ENCODE results near the gene KDM1B.

KDM1B gene

GRCh38 chr6:18186033-18186432 is 30.8 kb downstream of the KDM1B start:
- Histone ChIP-seq H3K36me3 (ENCODE audit: control insufficient read depth in 2 of 2, insufficient read depth in 2 of 2, low read length in 2 of 2) (peaks cover 2 to 10% of the 10 kb centered on the region in 2 donors), H3K9me3 (ENCODE audit: control insufficient read depth in 2 of 2, low read length in 2 of 2) (no peaks in the 10 kb centered on the region), H3K27me3 (ENCODE audit: control insufficient read depth in 2 of 2, insufficient read depth in 2 of 2, low read length in 2 of 2) (no peaks in the 10 kb centered on the region), H3K27ac (ENCODE audit: low read depth in 2 of 2, low read length in 2 of 2) (peak overlapping the region in 1 of 2 donors; percentile 38), H3K4me3 (ENCODE audit: low read length in 2 of 2) (no peak overlapping the region), H3K9ac (ENCODE audit: low read depth in 1 of 2, low read length in 2 of 2) (no peak overlapping the region), H3K4me1 (ENCODE audit: control insufficient read depth in 2 of 2, insufficient read depth in 2 of 2, low read length in 2 of 2) (peaks cover 0 to 6% of the 10 kb centered on the region in 2 donors)

DNA sequence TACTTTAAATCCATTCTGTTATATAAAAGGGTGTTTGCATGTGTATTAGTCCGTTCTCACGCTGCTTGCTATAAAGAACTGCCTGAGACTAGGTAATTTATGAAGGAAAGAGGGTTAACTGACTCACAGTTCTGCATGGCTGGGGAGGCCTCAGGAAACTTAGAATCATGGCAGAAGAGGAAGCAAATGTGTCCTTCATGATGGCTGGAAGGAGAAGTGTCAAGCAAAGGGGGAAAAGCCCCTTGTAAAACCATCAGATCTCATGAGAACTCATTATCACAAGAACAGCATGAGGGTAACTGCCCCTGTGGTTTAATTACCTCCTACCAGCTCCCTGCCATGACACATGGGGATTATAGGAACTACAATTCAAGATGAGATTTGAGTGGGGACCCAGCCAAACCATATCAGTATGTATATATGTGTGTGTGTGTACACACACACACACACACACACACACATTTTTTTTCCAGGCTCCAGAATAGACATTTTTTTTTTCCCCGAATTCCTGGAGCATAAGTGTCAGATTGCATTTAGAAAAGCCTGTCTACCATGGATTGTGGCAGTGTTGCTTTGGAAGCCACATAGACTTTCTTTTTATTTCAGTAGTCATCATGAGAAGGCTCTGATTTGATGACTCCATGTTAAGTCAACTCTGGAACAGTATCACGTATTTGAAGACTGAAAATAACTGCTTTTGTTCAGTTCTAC is 31.5 kb downstream of the KDM1B start:
- Histone ChIP-seq H3K27me3 (ENCODE audit: control insufficient read depth in 2 of 2, insufficient read depth in 2 of 2, low read length in 2 of 2) (no peaks in the 10 kb centered on the region), H3K9ac (ENCODE audit: low read depth in 1 of 2, low read length in 2 of 2) (no peak overlapping the region), H3K4me3 (ENCODE audit: low read length in 2 of 2) (no peak overlapping the region), H3K36me3 (ENCODE audit: control insufficient read depth in 2 of 2, insufficient read depth in 2 of 2, low read length in 2 of 2) (peaks cover 8 to 16% of the 10 kb centered on the region in 2 donors), H3K9me3 (ENCODE audit: control insufficient read depth in 2 of 2, low read length in 2 of 2) (no peaks in the 10 kb centered on the region), H3K4me1 (ENCODE audit: control insufficient read depth in 2 of 2, insufficient read depth in 2 of 2, low read length in 2 of 2) (peaks cover 0 to 6% of the 10 kb centered on the region in 2 donors), H3K27ac (ENCODE audit: low read depth in 2 of 2, low read length in 2 of 2) (no peak overlapping the region)

GRCh38 chr6:18187701-18188100 is 32.5 kb downstream of the KDM1B start:
- Histone ChIP-seq H3K27me3 (ENCODE audit: control insufficient read depth in 2 of 2, insufficient read depth in 2 of 2, low read length in 2 of 2) (no peaks in the 10 kb centered on the region), H3K4me1 (ENCODE audit: control insufficient read depth in 2 of 2, insufficient read depth in 2 of 2, low read length in 2 of 2) (peaks cover 0 to 6% of the 10 kb centered on the region in 2 donors), H3K9ac (ENCODE audit: low read depth in 1 of 2, low read length in 2 of 2) (no peak overlapping the region), H3K36me3 (ENCODE audit: control insufficient read depth in 2 of 2, insufficient read depth in 2 of 2, low read length in 2 of 2) (peaks cover 12 to 17% of the 10 kb centered on the region in 2 donors), H3K4me3 (ENCODE audit: low read length in 2 of 2) (no peak overlapping the region), H3K27ac (ENCODE audit: low read depth in 2 of 2, low read length in 2 of 2) (no peak overlapping the region), H3K9me3 (ENCODE audit: control insufficient read depth in 2 of 2, low read length in 2 of 2) (no peaks in the 10 kb centered on the region)

DNA sequence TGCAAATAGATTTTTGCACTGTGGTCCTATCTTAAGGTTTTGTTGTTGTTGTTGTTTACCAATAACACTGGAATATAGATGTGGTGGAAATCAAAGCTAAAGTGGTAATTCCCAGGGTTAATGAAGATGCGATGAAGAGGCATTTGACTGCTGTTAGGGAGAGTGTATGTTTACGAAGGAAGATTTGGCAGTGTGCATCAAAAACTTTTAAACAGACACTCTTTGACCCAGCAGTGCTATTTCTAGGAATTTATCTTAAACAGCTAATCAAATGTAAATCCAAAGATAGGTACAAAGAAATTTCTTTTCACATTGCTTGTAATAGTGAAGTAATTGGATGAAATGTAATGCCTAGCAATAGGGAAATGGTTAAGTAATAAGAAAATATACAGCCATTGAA is 34.0 kb downstream of the KDM1B start:
- Histone ChIP-seq H3K36me3 (ENCODE audit: control insufficient read depth in 2 of 2, insufficient read depth in 2 of 2, low read length in 2 of 2) (peaks cover 12 to 17% of the 10 kb centered on the region in 2 donors), H3K4me1 (ENCODE audit: control insufficient read depth in 2 of 2, insufficient read depth in 2 of 2, low read length in 2 of 2) (peaks cover 0 to 6% of the 10 kb centered on the region in 2 donors), H3K9me3 (ENCODE audit: control insufficient read depth in 2 of 2, low read length in 2 of 2) (no peaks in the 10 kb centered on the region), H3K27ac (ENCODE audit: low read depth in 2 of 2, low read length in 2 of 2) (no peak overlapping the region), H3K4me3 (ENCODE audit: low read length in 2 of 2) (no peak overlapping the region), H3K27me3 (ENCODE audit: control insufficient read depth in 2 of 2, insufficient read depth in 2 of 2, low read length in 2 of 2) (no peaks in the 10 kb centered on the region), H3K9ac (ENCODE audit: low read depth in 1 of 2, low read length in 2 of 2) (no peak overlapping the region)

- Histone ChIP-seq H3K4me1 (ENCODE audit: control insufficient read depth in 2 of 2, insufficient read depth in 2 of 2, low read length in 2 of 2) (no peaks in the 10 kb centered on the region), H3K9ac (ENCODE audit: low read depth in 1 of 2, low read length in 2 of 2) (no peak overlapping the region), H3K36me3 (ENCODE audit: control insufficient read depth in 2 of 2, insufficient read depth in 2 of 2, low read length in 2 of 2) (peaks cover 14 to 21% of the 10 kb centered on the region in 2 donors), H3K27me3 (ENCODE audit: control insufficient read depth in 2 of 2, insufficient read depth in 2 of 2, low read length in 2 of 2) (no peaks in the 10 kb centered on the region), H3K27ac (ENCODE audit: low read depth in 2 of 2, low read length in 2 of 2) (no peak overlapping the region), H3K4me3 (ENCODE audit: low read length in 2 of 2) (no peak overlapping the region), H3K9me3 (ENCODE audit: control insufficient read depth in 2 of 2, low read length in 2 of 2) (no peaks in the 10 kb centered on the region)
These were observed 36.8 kb downstream of the KDM1B start for GRCh38 chr6:18192026-18192425.

- Histone ChIP-seq H3K9ac (ENCODE audit: low read depth in 1 of 2, low read length in 2 of 2) (no peak overlapping the region), H3K4me1 (ENCODE audit: control insufficient read depth in 2 of 2, insufficient read depth in 2 of 2, low read length in 2 of 2) (no peaks in the 10 kb centered on the region), H3K27ac (ENCODE audit: low read depth in 2 of 2, low read length in 2 of 2) (no peak overlapping the region), H3K27me3 (ENCODE audit: control insufficient read depth in 2 of 2, insufficient read depth in 2 of 2, low read length in 2 of 2) (no peaks in the 10 kb centered on the region), H3K9me3 (ENCODE audit: control insufficient read depth in 2 of 2, low read length in 2 of 2) (no peaks in the 10 kb centered on the region), H3K4me3 (ENCODE audit: low read length in 2 of 2) (no peak overlapping the region), H3K36me3 (ENCODE audit: control insufficient read depth in 2 of 2, insufficient read depth in 2 of 2, low read length in 2 of 2) (peaks cover 33 to 41% of the 10 kb centered on the region in 2 donors)
These were observed 48.6 kb downstream of the KDM1B start for GRCh38 chr6:18203786-18204185.

DNA sequence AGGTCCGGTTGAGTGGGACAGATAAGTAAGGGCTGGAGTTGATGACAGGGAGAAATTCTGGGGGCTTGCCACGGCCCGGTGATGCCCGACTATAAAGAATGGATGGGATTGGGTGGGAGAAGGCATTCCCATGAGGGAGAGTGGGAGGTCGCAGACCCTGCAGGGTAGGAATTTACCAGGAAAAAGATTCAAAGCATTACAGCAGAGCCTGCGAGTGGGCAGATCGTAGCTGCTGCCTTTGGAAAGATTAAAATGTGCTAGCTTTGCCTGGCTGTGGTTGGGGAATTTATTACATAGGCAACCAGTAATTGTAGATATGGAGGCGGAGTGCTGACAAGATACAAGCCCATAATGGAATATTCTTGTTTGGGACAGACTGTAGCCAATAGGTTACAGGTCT is 49.5 kb downstream of the KDM1B start:
- Histone ChIP-seq H3K9ac (ENCODE audit: low read depth in 1 of 2, low read length in 2 of 2) (no peak overlapping the region), H3K36me3 (ENCODE audit: control insufficient read depth in 2 of 2, insufficient read depth in 2 of 2, low read length in 2 of 2) (peaks cover 33 to 48% of the 10 kb centered on the region in 2 donors), H3K4me1 (ENCODE audit: control insufficient read depth in 2 of 2, insufficient read depth in 2 of 2, low read length in 2 of 2) (no peaks in the 10 kb centered on the region), H3K27ac (ENCODE audit: low read depth in 2 of 2, low read length in 2 of 2) (no peak overlapping the region), H3K27me3 (ENCODE audit: control insufficient read depth in 2 of 2, insufficient read depth in 2 of 2, low read length in 2 of 2) (no peaks in the 10 kb centered on the region), H3K4me3 (ENCODE audit: low read length in 2 of 2) (no peak overlapping the region), H3K9me3 (ENCODE audit: control insufficient read depth in 2 of 2, low read length in 2 of 2) (no peaks in the 10 kb centered on the region)

DNA sequence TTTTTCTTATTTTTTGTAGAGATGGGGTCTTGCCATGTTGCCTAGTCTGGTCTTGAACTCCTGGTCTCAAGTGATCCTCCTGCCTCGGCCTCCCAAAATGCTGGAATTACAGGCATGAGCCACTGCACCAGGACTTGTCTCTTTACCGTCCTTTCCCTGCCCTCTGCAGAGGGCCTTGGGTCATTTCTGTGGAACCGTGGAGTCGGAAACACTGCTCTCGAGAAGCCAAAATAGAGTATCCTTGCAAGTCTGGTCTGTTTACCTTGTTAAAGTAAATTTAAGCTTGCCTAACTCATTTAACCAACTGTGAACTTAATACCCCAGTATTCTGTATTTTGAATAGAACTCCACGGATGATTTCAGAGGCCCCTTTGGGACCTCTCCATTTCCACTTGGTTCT is 51.4 kb downstream of the KDM1B start:
- peaks cover 27 to 42% of the 10 kb centered on the region in 2 donors for H3K36me3 ChIP-seq (ENCODE audit: control insufficient read depth in 2 of 2, insufficient read depth in 2 of 2, low read length in 2 of 2)
- H3K27ac ChIP-seq (ENCODE audit: low read depth in 2 of 2, low read length in 2 of 2), result no peak overlapping the region

DNA sequence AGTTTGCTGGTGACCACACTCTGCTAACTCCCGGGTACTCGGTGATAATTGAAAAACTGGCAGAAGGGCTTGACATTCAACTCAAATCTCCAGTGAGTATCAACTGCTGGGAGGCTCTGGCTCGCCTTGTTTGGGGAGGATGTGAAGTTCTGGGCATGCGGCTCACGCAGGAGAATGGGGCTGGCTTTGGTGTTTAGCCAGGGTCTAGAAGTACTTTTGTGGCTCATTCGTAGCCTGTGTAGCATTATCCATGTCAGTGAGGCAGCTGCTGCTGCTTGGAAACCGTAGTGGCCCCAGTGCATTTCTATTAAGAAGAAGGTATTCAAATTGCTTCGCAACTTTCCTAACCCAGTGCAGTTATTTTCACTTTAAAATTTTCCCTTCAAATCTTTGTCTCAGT is 52.2 kb downstream of the KDM1B start:
- H3K9ac ChIP-seq (ENCODE audit: low read depth in 1 of 2, low read length in 2 of 2), result no peak overlapping the region
- no peaks in the 10 kb centered on the region for H3K9me3 ChIP-seq (ENCODE audit: control insufficient read depth in 2 of 2, low read length in 2 of 2)
- H3K4me1 ChIP-seq (ENCODE audit: control insufficient read depth in 2 of 2, insufficient read depth in 2 of 2, low read length in 2 of 2), result no peaks in the 10 kb centered on the region
- H3K36me3 ChIP-seq (ENCODE audit: control insufficient read depth in 2 of 2, insufficient read depth in 2 of 2, low read length in 2 of 2), result peaks cover 22 to 38% of the 10 kb centered on the region in 2 donors
- no peak overlapping the region for H3K27ac ChIP-seq (ENCODE audit: low read depth in 2 of 2, low read length in 2 of 2)
- H3K4me3 ChIP-seq (ENCODE audit: low read length in 2 of 2), result no peak overlapping the region
- H3K27me3 ChIP-seq (ENCODE audit: control insufficient read depth in 2 of 2, insufficient read depth in 2 of 2, low read length in 2 of 2), result no peaks in the 10 kb centered on the region

More for the DNA sequence above, 51.4 kb downstream of the KDM1B start:
- no peak overlapping the region for H3K9ac ChIP-seq (ENCODE audit: low read depth in 1 of 2, low read length in 2 of 2)
- H3K9me3 ChIP-seq (ENCODE audit: control insufficient read depth in 2 of 2, low read length in 2 of 2), result no peaks in the 10 kb centered on the region
- H3K27me3 ChIP-seq (ENCODE audit: control insufficient read depth in 2 of 2, insufficient read depth in 2 of 2, low read length in 2 of 2), result no peaks in the 10 kb centered on the region
- no peak overlapping the region for H3K4me3 ChIP-seq (ENCODE audit: low read length in 2 of 2)
- H3K4me1 ChIP-seq (ENCODE audit: control insufficient read depth in 2 of 2, insufficient read depth in 2 of 2, low read length in 2 of 2), result no peaks in the 10 kb centered on the region

- Histone ChIP-seq H3K27ac (ENCODE audit: low read depth in 2 of 2, low read length in 2 of 2) (no peak overlapping the region), H3K36me3 (ENCODE audit: control insufficient read depth in 2 of 2, insufficient read depth in 2 of 2, low read length in 2 of 2) (peaks cover 20 to 38% of the 10 kb centered on the region in 2 donors)
These were observed 52.7 kb downstream of the KDM1B start for GRCh38 chr6:18207949-18208348.

More at GRCh38 chr6:18207949-18208348, 52.7 kb downstream of the KDM1B start:
- Histone ChIP-seq H3K9me3 (ENCODE audit: control insufficient read depth in 2 of 2, low read length in 2 of 2) (no peaks in the 10 kb centered on the region), H3K4me3 (ENCODE audit: low read length in 2 of 2) (no peak overlapping the region), H3K27me3 (ENCODE audit: control insufficient read depth in 2 of 2, insufficient read depth in 2 of 2, low read length in 2 of 2) (no peaks in the 10 kb centered on the region), H3K4me1 (ENCODE audit: control insufficient read depth in 2 of 2, insufficient read depth in 2 of 2, low read length in 2 of 2) (no peaks in the 10 kb centered on the region), H3K9ac (ENCODE audit: low read depth in 1 of 2, low read length in 2 of 2) (no peak overlapping the region)
